Adipocyte (in vitro differentiated cells): ENCODE results near the gene PPIH.

Experiments used
- DNase-seq: peaks from one replicate; pipeline ENCODE4 v3.0.0-alpha.2; 2015; ENCODE audit warnings: low read depth
- H3K27me3 ChIP-seq: replicated peaks from 2 replicates; pipeline ENCODE4 v1.7.0; 2013; ENCODE audit warnings: mild to moderate bottlenecking, low read length, moderate library complexity; ENCODE audit not compliant: control insufficient read depth, insufficient read depth
- H3K36me3 ChIP-seq: 2 replicates; pipeline ENCODE4 v1.7.0; 2013; ENCODE audit warnings: low read length, mild to moderate bottlenecking, moderate library complexity; ENCODE audit not compliant: control insufficient read depth, insufficient read depth, severe bottlenecking
- H3K4me1 ChIP-seq: 2 replicates; pipeline ENCODE4 v1.7.0; 2013; ENCODE audit warnings: mild to moderate bottlenecking, low read length, moderate library complexity; ENCODE audit not compliant: control insufficient read depth, insufficient read depth
- H3K4me3 ChIP-seq: 2 replicates; pipeline ENCODE4 v1.7.0; 2013; ENCODE audit warnings: mild to moderate bottlenecking, low read length, moderate library complexity
- H3K9ac ChIP-seq: 2 replicates; pipeline ENCODE4 v1.7.0; 2013; ENCODE audit warnings: mild to moderate bottlenecking, low read length, moderate library complexity
- H3K9me3 ChIP-seq: 2 replicates; pipeline ENCODE4 v1.7.0; 2013; ENCODE audit warnings: mild to moderate bottlenecking, low read length, moderate library complexity; ENCODE audit not compliant: control insufficient read depth

PPIH gene

DNA sequence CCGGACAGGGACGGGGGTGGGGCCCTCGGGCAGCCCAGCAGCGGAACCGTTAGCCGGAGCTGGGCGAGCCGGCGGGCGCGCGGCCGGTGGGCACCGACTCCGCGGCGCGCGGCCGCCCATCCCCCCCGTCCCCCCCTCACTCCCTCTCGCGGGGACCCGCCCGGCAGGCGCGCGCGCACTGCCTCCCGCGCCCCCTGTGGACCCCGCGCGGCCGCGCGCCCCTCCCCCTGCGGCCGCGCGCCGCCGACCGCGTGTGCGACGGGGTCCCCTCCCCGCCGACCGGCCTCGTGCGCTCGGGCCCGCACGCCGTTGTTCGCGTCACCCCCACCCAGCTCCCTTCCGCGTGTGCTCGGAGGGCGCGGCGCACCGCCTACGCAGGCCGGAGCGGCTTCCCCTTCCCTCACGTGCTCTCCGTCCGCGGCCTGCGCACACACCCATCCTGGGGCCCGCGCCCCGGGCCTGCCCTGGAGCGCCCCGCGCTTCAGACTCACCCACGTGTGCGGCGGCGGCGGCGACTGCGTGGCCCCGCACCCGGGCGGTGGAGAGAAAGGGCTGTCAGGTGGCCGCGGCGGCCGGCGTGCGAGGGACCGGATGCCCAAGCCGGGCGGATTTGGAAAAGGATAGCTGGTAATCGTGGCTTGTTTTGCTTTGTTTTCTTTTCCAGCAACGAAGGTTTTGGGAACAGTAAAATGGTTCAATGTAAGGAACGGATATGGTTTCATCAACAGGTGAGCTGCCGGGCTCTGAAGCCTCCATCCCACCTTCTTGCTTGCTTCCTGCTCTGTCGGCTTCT, 24.7 kb downstream of the PPIH start:
- peak overlapping the region; percentile 95 for H3K4me3 ChIP-seq
- peak overlapping the region; percentile 98 for H3K9ac ChIP-seq
- peaks cover 63% of the 10 kb centered on the region for H3K4me1 ChIP-seq
- no peaks in the 10 kb centered on the region for H3K9me3 ChIP-seq
- H3K27me3 ChIP-seq = no peaks in the 10 kb centered on the region
- H3K36me3 ChIP-seq = peaks cover 25% of the 10 kb centered on the region
- DNase-seq = peak; percentile 91

DNA sequence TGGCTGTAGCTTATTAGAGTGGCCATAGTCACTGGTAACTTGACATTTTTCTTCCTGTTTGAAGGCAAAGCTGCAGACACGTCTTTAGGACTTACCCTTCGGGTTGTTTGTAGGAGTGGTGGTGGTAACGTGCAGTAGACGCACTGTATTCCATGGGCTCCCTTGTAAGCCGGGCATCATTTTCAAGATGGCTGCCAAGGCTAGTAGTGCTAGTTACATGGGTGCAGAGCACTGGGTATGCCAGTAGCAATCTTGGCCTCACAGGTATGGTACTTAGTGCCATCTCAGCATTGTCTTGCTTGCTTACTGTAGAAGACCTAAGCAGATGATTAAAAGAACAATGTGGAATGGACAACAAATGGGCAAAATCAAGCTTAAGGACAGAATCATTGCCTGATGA, 25.9 kb downstream of the PPIH start:
- Histone ChIP-seq H3K9me3 (no peaks in the 10 kb centered on the region), H3K4me3 (peak overlapping the region; percentile 95), H3K4me1 (peaks cover 64% of the 10 kb centered on the region), H3K27me3 (no peaks in the 10 kb centered on the region), H3K9ac (peak overlapping the region; percentile 98), H3K36me3 (peaks cover 33% of the 10 kb centered on the region)
- peak; percentile 22 for DNase-seq

DNA sequence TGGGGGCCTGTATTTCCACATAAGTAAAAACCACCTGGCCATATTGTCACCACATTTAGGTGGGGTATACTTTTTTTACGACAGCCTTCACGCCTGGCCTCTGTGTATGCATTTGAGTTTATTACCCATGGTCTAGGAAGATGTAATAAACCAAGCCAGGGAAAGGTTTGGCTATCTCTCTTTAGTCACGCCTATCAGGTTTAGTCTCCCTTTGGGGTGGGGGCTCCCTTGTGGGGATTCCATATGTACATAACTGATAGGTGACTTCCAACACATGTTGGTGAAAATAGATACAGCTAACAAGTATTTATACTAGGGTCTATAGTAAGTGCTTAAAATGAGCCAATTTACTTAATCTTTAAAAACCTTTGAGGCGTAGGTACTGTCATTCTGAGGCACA, 28.2 kb downstream of the PPIH start:
- Histone ChIP-seq H3K4me3 (peak overlapping the region; percentile 95), H3K27me3 (no peaks in the 10 kb centered on the region), H3K36me3 (peaks cover 41% of the 10 kb centered on the region), H3K9ac (no peak overlapping the region), H3K4me1 (peaks cover 50% of the 10 kb centered on the region), H3K9me3 (no peaks in the 10 kb centered on the region)
- DNase-seq = no peak

DNA sequence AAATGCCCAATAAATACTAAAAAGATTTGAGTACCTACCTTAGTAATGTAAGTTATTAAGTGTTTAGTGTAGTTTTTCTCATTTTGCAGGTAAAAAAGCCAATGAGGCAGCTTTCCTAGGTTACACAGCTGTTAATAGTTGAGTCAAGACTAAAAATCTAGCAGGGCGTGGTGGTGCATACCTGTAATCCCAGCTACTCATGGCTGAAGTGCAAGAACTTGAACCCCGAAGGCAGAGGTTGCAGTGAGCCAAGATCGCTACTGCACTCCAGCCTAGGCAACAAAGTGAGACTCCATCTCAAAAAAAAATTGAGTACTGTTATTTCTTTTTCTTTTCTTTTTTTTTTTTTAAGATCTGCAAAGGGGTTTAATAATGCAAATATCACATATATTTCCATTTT, 31.7 kb downstream of the PPIH start:
- H3K9me3 ChIP-seq = no peaks in the 10 kb centered on the region
- H3K4me1 ChIP-seq = peaks cover 52% of the 10 kb centered on the region
- peaks cover 51% of the 10 kb centered on the region for H3K36me3 ChIP-seq
- H3K9ac ChIP-seq = no peak overlapping the region
- no peaks in the 10 kb centered on the region for H3K27me3 ChIP-seq
- DNase-seq = no peak
- no peak overlapping the region for H3K4me3 ChIP-seq

DNA sequence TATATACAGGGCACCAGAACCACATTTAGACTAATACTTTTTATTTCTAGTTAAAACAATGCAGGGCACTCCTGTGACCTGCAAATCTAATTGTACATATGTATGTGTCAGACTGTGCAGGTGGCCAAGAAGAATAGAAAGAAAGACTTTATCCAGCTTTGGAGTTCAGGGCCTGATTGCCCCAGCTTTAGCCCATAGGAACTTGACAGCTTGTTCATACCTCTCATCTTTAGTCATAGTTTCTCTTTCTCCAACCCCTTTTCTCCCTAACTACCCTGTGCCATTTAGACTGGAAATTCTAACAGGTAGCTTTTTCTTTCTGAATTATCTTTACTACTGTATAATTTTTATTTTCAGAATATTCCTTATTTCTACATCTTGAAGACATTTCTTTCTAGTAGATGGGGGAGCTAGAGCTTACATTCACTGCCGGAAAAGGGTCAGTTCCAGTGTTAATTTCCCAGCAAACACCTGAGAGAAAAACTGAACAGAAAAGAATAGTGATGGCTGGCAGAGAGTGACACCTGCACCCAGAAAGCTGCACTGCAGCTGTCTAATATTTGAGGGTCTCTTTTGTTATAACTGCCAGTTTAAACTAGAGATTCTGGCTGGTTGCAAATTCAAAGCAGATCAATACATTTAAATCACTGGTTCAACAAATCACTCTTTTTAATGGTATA, 32.4 kb downstream of the PPIH start:
- Histone ChIP-seq H3K9ac (no peak overlapping the region), H3K9me3 (no peaks in the 10 kb centered on the region), H3K4me3 (no peak overlapping the region), H3K27me3 (no peaks in the 10 kb centered on the region), H3K4me1 (peaks cover 45% of the 10 kb centered on the region), H3K36me3 (peaks cover 51% of the 10 kb centered on the region)
- peak; percentile 19 for DNase-seq

DNA sequence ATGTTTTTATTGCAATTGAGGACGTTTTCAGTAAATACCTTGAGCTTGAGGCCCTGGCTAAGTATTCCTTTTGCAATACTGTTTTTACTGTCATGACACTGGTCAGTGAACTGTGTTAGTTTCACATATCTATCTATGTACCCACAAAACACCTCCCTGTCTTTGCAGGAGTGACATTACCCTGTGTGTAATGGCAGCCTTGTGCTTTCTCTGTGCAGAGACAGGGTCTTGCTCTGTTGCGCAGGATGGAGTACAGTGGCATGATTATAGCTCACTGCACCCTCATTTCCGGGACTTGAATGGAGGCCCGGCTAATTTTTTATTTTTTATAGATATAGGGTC, 32.9 kb downstream of the PPIH start:
- Histone ChIP-seq H3K4me3 (no peak overlapping the region), H3K9me3 (no peaks in the 10 kb centered on the region), H3K4me1 (peaks cover 40% of the 10 kb centered on the region), H3K27me3 (no peaks in the 10 kb centered on the region), H3K36me3 (peaks cover 54% of the 10 kb centered on the region), H3K9ac (no peak overlapping the region)
- no peak for DNase-seq

- no peak overlapping the region for H3K9ac ChIP-seq
- H3K27me3 ChIP-seq = no peaks in the 10 kb centered on the region
- H3K36me3 ChIP-seq = peaks cover 63% of the 10 kb centered on the region
- H3K4me3 ChIP-seq = no peak overlapping the region
- H3K9me3 ChIP-seq = no peaks in the 10 kb centered on the region
- DNase-seq = no peak
- peaks cover 30% of the 10 kb centered on the region for H3K4me1 ChIP-seq
Observed at GRCh38 chr1:42692461-42692860, 34.2 kb downstream of the PPIH start.

GRCh38 chr1:42692911-42693310, 34.7 kb downstream of the PPIH start:
- no peak overlapping the region for H3K9ac ChIP-seq
- H3K4me3 ChIP-seq = no peak overlapping the region
- peaks cover 30% of the 10 kb centered on the region for H3K4me1 ChIP-seq
- no peak for DNase-seq
- H3K9me3 ChIP-seq = no peaks in the 10 kb centered on the region
- peaks cover 63% of the 10 kb centered on the region for H3K36me3 ChIP-seq
- no peaks in the 10 kb centered on the region for H3K27me3 ChIP-seq

GRCh38 chr1:42698081-42698813, 40.0 kb downstream of the PPIH start:
- H3K4me1 ChIP-seq = peaks cover 13% of the 10 kb centered on the region
- no peaks in the 10 kb centered on the region for H3K9me3 ChIP-seq
- H3K36me3 ChIP-seq = peaks cover 97% of the 10 kb centered on the region
- DNase-seq = no peak
- no peak overlapping the region for H3K4me3 ChIP-seq
- no peak overlapping the region for H3K9ac ChIP-seq
- H3K27me3 ChIP-seq = no peaks in the 10 kb centered on the region

GRCh38 chr1:42700006-42700405, 41.8 kb downstream of the PPIH start:
- no peak overlapping the region for H3K9ac ChIP-seq
- DNase-seq = no peak
- peaks cover 11% of the 10 kb centered on the region for H3K4me1 ChIP-seq
- no peaks in the 10 kb centered on the region for H3K27me3 ChIP-seq
- peaks cover 96% of the 10 kb centered on the region for H3K36me3 ChIP-seq
- no peak overlapping the region for H3K4me3 ChIP-seq
- no peaks in the 10 kb centered on the region for H3K9me3 ChIP-seq

GRCh38 chr1:42703888-42704464, 45.8 kb downstream of the PPIH start:
- no peak for DNase-seq
- Histone ChIP-seq H3K36me3 (peaks cover 70% of the 10 kb centered on the region), H3K4me3 (no peak overlapping the region), H3K9ac (no peak overlapping the region), H3K4me1 (peaks cover 11% of the 10 kb centered on the region), H3K27me3 (no peaks in the 10 kb centered on the region), H3K9me3 (no peaks in the 10 kb centered on the region)
